Transverse colon (tissue), 4 donors: ENCODE results near the gene STIM1.

Source experiments
- CTCF ChIP-seq, 5 experiments: fragments of 200-600 bp in 3 of 5; fragments of 450-650 bp in 2 of 5; sonication (generic) in 3 of 5; IDR thresholded peaks; 1 replicate in 2 of 5; 2 replicates in 3 of 5; pipeline ENCODE4 v1.5.1; 2016 to 2017; ENCODE audit warnings: antibody characterized with exemption in 5 of 5, inconsistent platforms in 3 of 5, mild to moderate bottlenecking in 2 of 5, moderate library complexity in 1 of 5
- EP300 ChIP-seq: sonication (generic); formaldehyde crosslinking; IDR thresholded peaks from one replicate; pipeline ENCODE4 v1.6.1; 2017; ENCODE audit warnings: antibody characterized with exemption, low read depth
- POLR2AphosphoS5 ChIP-seq, 3 donors: sonication (generic); formaldehyde crosslinking; IDR thresholded peaks; one replicate each; pipeline ENCODE4 v1.6.1; 2016; ENCODE audit warnings: antibody characterized with exemption in 3 of 3

- no peak for TF ChIP-seq CTCF (IDR thresholded peaks at IDR 0.05)
- TF ChIP-seq EP300: no peak
- TF ChIP-seq POLR2AphosphoS5 (IDR thresholded peaks at IDR 0.05): no peak
Observed at GRCh38 chr11:3830730-3831129, 24.7 kb upstream of the STIM1 start.
